Ovary (tissue), 3 donors: ENCODE measurements around the gene PEA15.

ENCODE experiments used
- POLR2A ChIP-seq: fragments of 450-650 bp; IDR thresholded peaks from one replicate; pipeline ENCODE4 v1.6.1; 2017; ENCODE audit warnings: antibody characterized with exemption, mild to moderate bottlenecking, moderate library complexity
- TF ChIP-seq, protein P1 (sequence below), 3 donors: fragments of 450-650 bp in 2 of 3; fragments of 200-600 bp in 1 of 3; IDR thresholded peaks; one replicate each; pipeline versions ENCODE4 v1.5.1 to v1.8.0; 2016 to 2022; ENCODE audit warnings: antibody characterized with exemption in 3 of 3, mild to moderate bottlenecking in 1 of 3
- donor health status: DM: no; HTN: no; CAD: no.

DNA sequence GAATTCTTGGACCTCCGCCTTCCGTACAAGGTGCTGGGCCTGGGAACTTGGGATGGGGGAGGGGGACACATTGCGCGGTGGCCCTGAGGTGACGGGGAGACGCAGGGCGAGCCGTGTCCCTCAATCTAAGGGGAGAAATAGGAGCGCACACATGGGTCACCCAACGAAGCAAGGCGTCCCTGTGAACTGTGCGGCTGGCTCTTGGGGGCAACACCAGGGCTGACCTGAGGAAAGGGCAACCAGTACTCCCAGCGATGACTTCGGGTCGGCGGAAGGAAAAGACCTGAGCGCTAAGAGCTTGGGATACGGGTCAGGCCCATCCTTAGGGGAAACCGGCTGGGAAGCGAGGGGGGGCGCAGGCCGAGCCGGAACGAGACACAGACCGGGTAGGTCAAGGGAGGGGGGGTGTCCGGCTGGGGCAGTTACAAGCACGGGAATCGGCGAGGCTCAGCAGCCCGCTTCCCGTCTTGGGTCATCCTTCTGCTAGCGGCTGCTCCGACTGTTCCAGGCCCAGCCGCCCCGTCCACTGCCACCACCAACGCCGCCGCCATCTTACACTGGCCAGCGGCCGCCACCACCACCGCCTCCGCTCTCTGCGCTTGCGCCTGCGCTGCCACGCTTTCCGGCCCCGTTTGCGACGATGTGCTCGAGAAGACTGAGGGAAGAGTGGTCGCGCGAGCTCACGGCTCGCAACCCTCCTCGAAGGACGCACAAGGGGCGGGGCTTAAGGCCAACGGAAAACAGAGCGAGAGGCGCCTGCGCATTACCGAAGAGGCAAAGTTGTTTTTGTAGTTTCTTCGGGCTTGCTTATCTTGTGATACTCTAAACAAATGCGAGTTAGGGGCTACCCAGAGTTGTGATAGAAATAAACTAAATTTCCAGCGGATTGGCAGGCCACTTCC lies 57.0 kb downstream of the PEA15 start, which contains the start of gene DCAF8:
- TF ChIP-seq, protein P1, sequence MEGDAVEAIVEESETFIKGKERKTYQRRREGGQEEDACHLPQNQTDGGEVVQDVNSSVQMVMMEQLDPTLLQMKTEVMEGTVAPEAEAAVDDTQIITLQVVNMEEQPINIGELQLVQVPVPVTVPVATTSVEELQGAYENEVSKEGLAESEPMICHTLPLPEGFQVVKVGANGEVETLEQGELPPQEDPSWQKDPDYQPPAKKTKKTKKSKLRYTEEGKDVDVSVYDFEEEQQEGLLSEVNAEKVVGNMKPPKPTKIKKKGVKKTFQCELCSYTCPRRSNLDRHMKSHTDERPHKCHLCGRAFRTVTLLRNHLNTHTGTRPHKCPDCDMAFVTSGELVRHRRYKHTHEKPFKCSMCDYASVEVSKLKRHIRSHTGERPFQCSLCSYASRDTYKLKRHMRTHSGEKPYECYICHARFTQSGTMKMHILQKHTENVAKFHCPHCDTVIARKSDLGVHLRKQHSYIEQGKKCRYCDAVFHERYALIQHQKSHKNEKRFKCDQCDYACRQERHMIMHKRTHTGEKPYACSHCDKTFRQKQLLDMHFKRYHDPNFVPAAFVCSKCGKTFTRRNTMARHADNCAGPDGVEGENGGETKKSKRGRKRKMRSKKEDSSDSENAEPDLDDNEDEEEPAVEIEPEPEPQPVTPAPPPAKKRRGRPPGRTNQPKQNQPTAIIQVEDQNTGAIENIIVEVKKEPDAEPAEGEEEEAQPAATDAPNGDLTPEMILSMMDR (IDR thresholded peaks at IDR 0.05) = no peak
- peak; percentile 95 for TF ChIP-seq POLR2A
